Thyroid gland (tissue), 4 donors: ENCODE measurements around the gene NKAP. TPM values are rescaled to one million over a fixed set of nuclear protein-coding genes. Genes with fewer than 3 reads are reported as not detected.
"Not testable (repeated sequence)": the region's sequence is repeated elsewhere in the genome, so short reads cannot be mapped to it uniquely, and the experiment has no call there.

Experiments
- DNase-seq, 2 donors: peaks; one replicate each; pipeline ENCODE4 v3.0.0-alpha.2; 2019
- H3K27ac ChIP-seq, 3 donors: fragments of 200-600 bp; sonication (generic); 1 replicate in 2 of 3; 2 replicates in 1 of 3; pipeline ENCODE4 v1.5.1; 2016 to 2019; ENCODE audit warnings: mild to moderate bottlenecking in 1 of 3, moderate library complexity in 1 of 3
- H3K27me3 ChIP-seq: fragments of 200-600 bp; sonication (generic); one replicate; pipeline ENCODE4 v1.5.1; 2019
- H3K36me3 ChIP-seq, 2 donors: fragments of 200-600 bp; sonication (generic); one replicate each; pipeline ENCODE4 v1.5.1; 2016 to 2019
- H3K4me1 ChIP-seq, 2 donors: fragments of 200-600 bp; sonication (generic); one replicate each; pipeline ENCODE4 v1.5.1; 2017 to 2019
- H3K4me3 ChIP-seq, 3 donors: fragments of 200-600 bp; sonication (generic); replicated peaks in 1 of 3; 1 replicate in 2 of 3; 2 replicates in 1 of 3; pipeline ENCODE4 v1.5.1; 2016; ENCODE audit warnings: mild to moderate bottlenecking in 1 of 3
- H3K9me3 ChIP-seq: fragments of 200-600 bp; sonication (generic); one replicate; pipeline ENCODE4 v1.5.1; 2017
- CTCF ChIP-seq, 6 experiments: fragments of 200-600 bp in 3 of 6; fragments of 450-650 bp in 3 of 6; sonication (generic) in 3 of 6; IDR thresholded peaks; one replicate each; pipeline ENCODE4 v1.5.1; 2016 to 2019; ENCODE audit warnings: antibody characterized with exemption in 6 of 6, mild to moderate bottlenecking in 2 of 6, inconsistent platforms in 1 of 6, moderate library complexity in 1 of 6
- POLR2A ChIP-seq, 2 donors: fragments of 450-650 bp; IDR thresholded peaks; one replicate each; pipeline ENCODE4 v1.6.1; 2017; ENCODE audit warnings: antibody characterized with exemption in 2 of 2, mild to moderate bottlenecking in 2 of 2, moderate library complexity in 1 of 2
- WGBS, 2 donors: methylation state at CpG; one replicate each; pipeline ENCODE4 v1.1.5; 2017; 5-methylcytosine and 5-hydroxymethylcytosine counted together
- intact Hi-C: fragments of 100-400 bp; cut with DNase I; formaldehyde crosslinking; loops from one replicate; pipeline ENCODE4 v1.15.1; 2023
- total RNA-seq, 4 donors: library from RNA; depleted of rRNA; stranded (reverse); fragments of >200 nt; gene quantifications; one replicate each; pipeline ENCODE4 v1.2.3, GENCODE V29; 2016

The NKAP gene
- total RNA-seq, 4 donors from 2014 or later = 5.9 to 13.7 (median 8.1) TPM

- intact Hi-C loops = no loop called here
- Histone ChIP-seq H3K4me3 (no peak overlapping the region), H3K36me3 (no peaks in the 10 kb centered on the region), H3K27ac (no peak overlapping the region), H3K27me3 (no peaks in the 10 kb centered on the region), H3K9me3 (no peaks in the 10 kb centered on the region), H3K4me1 (no peaks in the 10 kb centered on the region)
- DNase-seq = no peak
- no peak for TF ChIP-seq CTCF (IDR thresholded peaks at IDR 0.05)
- no peak for TF ChIP-seq POLR2A (IDR thresholded peaks at IDR 0.05)
- 32 to 47% methylated on average over 5 of the region's 5 CpGs for WGBS, 2 donors
Observed at GRCh38 chrX:119971184-119971583, 27.6 kb upstream of the NKAP start.

GRCh38 chrX:119970574-119970973 is 27.0 kb upstream of the NKAP start:
- intact Hi-C loops = no loop called here
- DNase-seq = no peak
- 64% methylated on average over 6 of the region's 6 CpGs for WGBS, 2 donors
- Histone ChIP-seq H3K9me3 (no peaks in the 10 kb centered on the region), H3K4me3 (no peak overlapping the region), H3K36me3 (no peaks in the 10 kb centered on the region), H3K4me1 (no peaks in the 10 kb centered on the region), H3K27me3 (no peaks in the 10 kb centered on the region), H3K27ac (no peak overlapping the region)
- TF ChIP-seq POLR2A (IDR thresholded peaks at IDR 0.05) (no peak), CTCF (IDR thresholded peaks at IDR 0.05) (no peak)

- H3K4me1 ChIP-seq, DNase-seq, intact Hi-C loops, H3K27ac ChIP-seq, H3K27me3 ChIP-seq, H3K4me3 ChIP-seq, H3K9me3 ChIP-seq, H3K36me3 ChIP-seq: not testable (repeated sequence)
- WGBS, 2 donors = 100% methylated on average over 1 of the region's 1 CpG; no CpG with 5 or more reads in 1 of the 2 donors
Observed at GRCh38 chrX:119966837-119967236, 23.3 kb upstream of the NKAP start.

GRCh38 chrX:119960625-119961024 is 17.1 kb upstream of the NKAP start:
- no peaks in the 10 kb centered on the region for H3K27me3 ChIP-seq
- no peaks in the 10 kb centered on the region for H3K4me1 ChIP-seq
- H3K36me3 ChIP-seq = no peaks in the 10 kb centered on the region
- H3K9me3 ChIP-seq = no peaks in the 10 kb centered on the region
- TF ChIP-seq POLR2A (IDR thresholded peaks at IDR 0.05) (no peak), CTCF (IDR thresholded peaks at IDR 0.05) (no peak)
- intact Hi-C loops = no loop called here
- no peak overlapping the region for H3K27ac ChIP-seq
- no peak overlapping the region for H3K4me3 ChIP-seq
- no peak for DNase-seq

- H3K27ac ChIP-seq, H3K36me3 ChIP-seq, DNase-seq, H3K27me3 ChIP-seq, H3K4me1 ChIP-seq, intact Hi-C loops, H3K4me3 ChIP-seq, H3K9me3 ChIP-seq: not testable (repeated sequence)
- 85 to 89% methylated on average over 8 to 14 of the region's 21 CpGs for WGBS, 2 donors
Observed at GRCh38 chrX:119955807-119956570, 12.4 kb upstream of the NKAP start.

GRCh38 chrX:119954374-119954773 is 10.8 kb upstream of the NKAP start:
- intact Hi-C loops = no loop called here
- no peak for DNase-seq
- TF ChIP-seq POLR2A (IDR thresholded peaks at IDR 0.05) (no peak), CTCF (IDR thresholded peaks at IDR 0.05) (no peak)
- Histone ChIP-seq H3K27me3 (peaks cover 3% of the 10 kb centered on the region), H3K9me3 (no peaks in the 10 kb centered on the region), H3K27ac (no peak overlapping the region), H3K36me3 (no peaks in the 10 kb centered on the region), H3K4me1 (no peaks in the 10 kb centered on the region), H3K4me3 (no peak overlapping the region)
- 78 to 86% methylated on average over 3 of the region's 3 CpGs for WGBS, 2 donors
